OCI-LY3 (cell line): ENCODE measurements around the gene CYB5R3.
"Not testable (repeated sequence)": the region's sequence is repeated elsewhere in the genome, so short reads cannot be mapped to it uniquely, and the experiment has no call there.

ENCODE experiments used
- H2AFZ ChIP-seq: fragments of 200-600, 300-600 bp; shearing (Covaris generic); 2 replicates; pipeline ENCODE4 v1.6.0; 2014; ENCODE audit warnings: antibody characterized with exemption, low read depth, low read length
- H3K27ac ChIP-seq: fragments of 200-600, 300-600 bp; sonication (generic); 2 replicates; pipeline ENCODE4 v1.5.1; 2014; ENCODE audit warnings: mild to moderate bottlenecking, low read length, moderate library complexity, mixed read lengths
- H3K27me3 ChIP-seq: fragments of 200-600, 300-600 bp; sonication (generic); 2 replicates; pipeline ENCODE4 v1.6.1; 2014; ENCODE audit warnings: low read depth, low read length, mixed read lengths
- H3K36me3 ChIP-seq: fragments of 200-600, 300-600 bp; sonication (generic); replicated peaks from 2 replicates; pipeline ENCODE3; 2014; ENCODE audit warnings: low read depth, low read length, mixed read lengths
- H3K4me1 ChIP-seq: fragments of 300-600, 200-600 bp; sonication (generic); 2 replicates; pipeline ENCODE4 v1.6.1; 2014; ENCODE audit warnings: low read length, mixed read lengths
- H3K4me2 ChIP-seq: fragments of 200-600, 300-600 bp; sonication (generic); 2 replicates; pipeline ENCODE4 v1.6.1; 2014; ENCODE audit warnings: low read length, mixed read lengths
- H3K4me3 ChIP-seq: fragments of 300-600, 200-600 bp; sonication (generic); 2 replicates; pipeline ENCODE4 v1.5.1; 2014; ENCODE audit warnings: antibody characterized with exemption, mild to moderate bottlenecking, low read length, moderate library complexity
- H3K79me2 ChIP-seq: fragments of 300-600, 200-600 bp; shearing (Covaris generic); 2 replicates; pipeline ENCODE4 v1.6.1; 2014; ENCODE audit warnings: mild to moderate bottlenecking, low read length, mixed read lengths
- H3K9ac ChIP-seq: fragments of 300-600, 200-600 bp; shearing (Covaris generic); 2 replicates; pipeline ENCODE4 v1.6.0; 2014; ENCODE audit warnings: mild to moderate bottlenecking, low read length, moderate library complexity
- H3K9me3 ChIP-seq: fragments of 200-600, 300-600 bp; shearing (Covaris generic); 2 replicates; pipeline ENCODE4 v1.6.1; 2014; ENCODE audit warnings: low read length, mixed read lengths; ENCODE audit not compliant: insufficient read depth
- H4K20me1 ChIP-seq: fragments of 200-600, 300-600 bp; sonication (generic); 2 replicates; pipeline ENCODE4 v1.6.1; 2016; ENCODE audit warnings: low read length, mixed read lengths; ENCODE audit not compliant: insufficient read depth

CYB5R3 gene

GRCh38 chr22:42574046-42574445 is 75.1 kb downstream of the CYB5R3 start:
- H3K9me3 ChIP-seq, H3K4me2 ChIP-seq, H2AFZ ChIP-seq, H3K79me2 ChIP-seq, H3K9ac ChIP-seq, H4K20me1 ChIP-seq, H3K27ac ChIP-seq, H3K27me3 ChIP-seq, H3K4me1 ChIP-seq, H3K4me3 ChIP-seq: not testable (repeated sequence)
- peaks cover 10% of the 10 kb centered on the region for H3K36me3 ChIP-seq

- not testable (repeated sequence) for H3K4me2 ChIP-seq, H3K9me3 ChIP-seq, H3K27ac ChIP-seq, H2AFZ ChIP-seq, H4K20me1 ChIP-seq, H3K79me2 ChIP-seq, H3K4me1 ChIP-seq, H3K9ac ChIP-seq, H3K36me3 ChIP-seq, H3K4me3 ChIP-seq, H3K27me3 ChIP-seq
These were observed 78.1 kb downstream of the CYB5R3 start for GRCh38 chr22:42571068-42571467.

DNA sequence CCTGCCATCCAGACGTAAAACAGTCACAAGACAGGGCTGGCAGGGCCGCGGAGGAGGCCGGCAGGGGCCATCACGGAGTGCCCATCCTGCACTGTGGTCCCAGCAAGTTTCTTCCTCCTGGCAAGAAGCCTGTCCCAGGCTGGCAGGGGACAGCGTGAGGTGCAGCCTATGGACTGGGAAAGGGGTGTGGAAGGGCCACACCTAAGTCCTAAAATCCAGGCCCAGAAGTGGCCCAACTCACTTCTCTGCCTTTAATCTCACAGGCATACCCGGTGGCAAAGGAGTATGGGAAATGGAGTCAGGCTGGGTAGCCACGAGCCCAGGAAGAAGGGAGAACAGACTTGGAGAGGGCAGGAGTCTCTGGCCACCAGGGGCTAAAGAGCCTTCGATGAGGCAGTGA is 78.6 kb downstream of the CYB5R3 start:
- H3K36me3 ChIP-seq, H3K79me2 ChIP-seq: not testable (repeated sequence)

GRCh38 chr22:42567950-42568349 is 81.2 kb downstream of the CYB5R3 start:
- not testable (repeated sequence) for H3K79me2 ChIP-seq, H3K27ac ChIP-seq, H3K9me3 ChIP-seq, H4K20me1 ChIP-seq, H2AFZ ChIP-seq, H3K4me2 ChIP-seq, H3K4me3 ChIP-seq, H3K4me1 ChIP-seq, H3K9ac ChIP-seq, H3K36me3 ChIP-seq, H3K27me3 ChIP-seq

More for the DNA sequence above, 78.6 kb downstream of the CYB5R3 start:
- H3K4me3 ChIP-seq, H3K4me2 ChIP-seq, H2AFZ ChIP-seq, H3K27me3 ChIP-seq, H3K9ac ChIP-seq, H3K27ac ChIP-seq, H4K20me1 ChIP-seq, H3K4me1 ChIP-seq, H3K9me3 ChIP-seq: not testable (repeated sequence)
